ENCODE measurements around the gene NINL.

Gene NINL

GRCh38 chr20:25499031-25499430 is 86.3 kb downstream of the NINL start:
- Histone ChIP-seq H3K27me3 (ENCODE audit: control insufficient read depth in 3 of 3, insufficient read depth in 3 of 3, low read depth in 1 of 3, low read length in 3 of 3) (no peaks in the 10 kb centered on the region), H3K14ac (ENCODE audit: low read length) (no peak overlapping the region), H4K91ac (ENCODE audit: low read depth, low read length, poor library complexity) (no peak overlapping the region), H3K4me2 (ENCODE audit: insufficient read depth, low read length, poor library complexity, severe bottlenecking) (no peak overlapping the region), H2BK12ac (ENCODE audit: low read length) (no peak overlapping the region), H3K4me1 (ENCODE audit: control insufficient read depth in 2 of 2, insufficient read depth in 1 of 2, low read depth in 1 of 2, low read length in 2 of 2) (no peaks in the 10 kb centered on the region), H3K36me3 (replicated peaks in 1 of 2; ENCODE audit: control insufficient read depth in 2 of 2, insufficient read depth in 2 of 2, low read length in 2 of 2) (peaks cover 20 to 90% of the 10 kb centered on the region in 2 donors), H3K79me1 (ENCODE audit: low read depth, low read length) (no peaks in the 10 kb centered on the region), H2AFZ (ENCODE audit: low read length) (no peak overlapping the region), H3K9ac (ENCODE audit: low read depth, low read length, poor library complexity) (no peak overlapping the region), H2AK5ac (ENCODE audit: low read depth, low read length) (no peak overlapping the region), H3K9me3 (replicated peaks in 1 of 2; ENCODE audit: control insufficient read depth in 2 of 2, insufficient read depth in 1 of 2, low read depth in 1 of 2, low read length in 2 of 2) (peaks cover 0 to 2% of the 10 kb centered on the region in 2 donors), H2BK5ac (ENCODE audit: low read length) (no peak overlapping the region), H3K23ac (ENCODE audit: low read depth, low read length, poor library complexity) (peak overlapping the region; percentile 69), H3K4ac (ENCODE audit: low read length) (no peak overlapping the region), H4K8ac (ENCODE audit: low read depth, low read length) (no peak overlapping the region), H3K4me3 (ENCODE audit: low read length in 2 of 2) (no peak overlapping the region), H3K27ac (replicated peaks; ENCODE audit: low read length) (no peak overlapping the region), H2BK120ac (ENCODE audit: low read depth, low read length) (no peak overlapping the region), H2BK15ac (ENCODE audit: low read length) (no peak overlapping the region), H3K18ac (ENCODE audit: low read length) (no peak overlapping the region)
- no peak for DNase-seq (ENCODE audit: low spot score)
- WGBS, 2 donors (ENCODE audit: extremely low coverage in 2 of 2, insufficient read length in 2 of 2, insufficient replicate concordance in 1 of 2): no CpG with 5 or more reads among the region's 13 CpGs

- H3K36me3 ChIP-seq (replicated peaks in 1 of 2; ENCODE audit: control insufficient read depth in 2 of 2, insufficient read depth in 2 of 2, low read length in 2 of 2): peaks cover 14 to 82% of the 10 kb centered on the region in 2 donors
These were observed 87.1 kb downstream of the NINL start for GRCh38 chr20:25498280-25498606.

GRCh38 chr20:25497586-25498279 is 87.6 kb downstream of the NINL start:
- Histone ChIP-seq H3K36me3 (replicated peaks in 1 of 2; ENCODE audit: control insufficient read depth in 2 of 2, insufficient read depth in 2 of 2, low read length in 2 of 2) (peaks cover 11 to 78% of the 10 kb centered on the region in 2 donors), H2BK120ac (ENCODE audit: low read depth, low read length) (no peak overlapping the region), H3K9me3 (replicated peaks in 1 of 2; ENCODE audit: control insufficient read depth in 2 of 2, insufficient read depth in 1 of 2, low read depth in 1 of 2, low read length in 2 of 2) (peaks cover 0 to 4% of the 10 kb centered on the region in 2 donors), H2BK5ac (ENCODE audit: low read length) (no peak overlapping the region), H3K23ac (ENCODE audit: low read depth, low read length, poor library complexity) (peak overlapping the region; percentile 2), H3K4me3 (ENCODE audit: low read length in 2 of 2) (no peak overlapping the region), H2BK15ac (ENCODE audit: low read length) (no peak overlapping the region), H3K79me1 (ENCODE audit: low read depth, low read length) (no peaks in the 10 kb centered on the region), H4K91ac (ENCODE audit: low read depth, low read length, poor library complexity) (no peak overlapping the region), H3K18ac (ENCODE audit: low read length) (peak overlapping the region; percentile 74), H3K27me3 (ENCODE audit: control insufficient read depth in 3 of 3, insufficient read depth in 3 of 3, low read depth in 1 of 3, low read length in 3 of 3) (no peaks in the 10 kb centered on the region), H3K27ac (replicated peaks; ENCODE audit: low read length) (no peak overlapping the region), H2BK12ac (ENCODE audit: low read length) (no peak overlapping the region), H2AK5ac (ENCODE audit: low read depth, low read length) (no peak overlapping the region), H3K4me2 (ENCODE audit: insufficient read depth, low read length, poor library complexity, severe bottlenecking) (no peak overlapping the region), H3K9ac (ENCODE audit: low read depth, low read length, poor library complexity) (no peak overlapping the region), H3K14ac (ENCODE audit: low read length) (no peak overlapping the region), H2AFZ (ENCODE audit: low read length) (no peak overlapping the region), H4K8ac (ENCODE audit: low read depth, low read length) (no peak overlapping the region), H3K4ac (ENCODE audit: low read length) (no peak overlapping the region), H3K4me1 (ENCODE audit: control insufficient read depth in 2 of 2, insufficient read depth in 1 of 2, low read depth in 1 of 2, low read length in 2 of 2) (no peaks in the 10 kb centered on the region)
- no CpG with 5 or more reads among the region's 22 CpGs for WGBS, 2 donors (ENCODE audit: extremely low coverage in 2 of 2, insufficient read length in 2 of 2, insufficient replicate concordance in 1 of 2)
- DNase-seq (ENCODE audit: low spot score): no peak

More at GRCh38 chr20:25498280-25498606, 87.1 kb downstream of the NINL start:
- Histone ChIP-seq H3K9ac (ENCODE audit: low read depth, low read length, poor library complexity) (no peak overlapping the region), H3K9me3 (replicated peaks in 1 of 2; ENCODE audit: control insufficient read depth in 2 of 2, insufficient read depth in 1 of 2, low read depth in 1 of 2, low read length in 2 of 2) (peaks cover 0 to 4% of the 10 kb centered on the region in 2 donors), H3K27ac (replicated peaks; ENCODE audit: low read length) (no peak overlapping the region), H3K4me1 (ENCODE audit: control insufficient read depth in 2 of 2, insufficient read depth in 1 of 2, low read depth in 1 of 2, low read length in 2 of 2) (no peaks in the 10 kb centered on the region), H3K4me3 (ENCODE audit: low read length in 2 of 2) (no peak overlapping the region), H2BK12ac (ENCODE audit: low read length) (no peak overlapping the region), H3K18ac (ENCODE audit: low read length) (peak overlapping the region; percentile 74), H3K14ac (ENCODE audit: low read length) (no peak overlapping the region), H3K4me2 (ENCODE audit: insufficient read depth, low read length, poor library complexity, severe bottlenecking) (no peak overlapping the region), H2BK120ac (ENCODE audit: low read depth, low read length) (no peak overlapping the region), H2BK15ac (ENCODE audit: low read length) (no peak overlapping the region), H4K91ac (ENCODE audit: low read depth, low read length, poor library complexity) (no peak overlapping the region), H3K79me1 (ENCODE audit: low read depth, low read length) (no peaks in the 10 kb centered on the region), H4K8ac (ENCODE audit: low read depth, low read length) (no peak overlapping the region), H2AFZ (ENCODE audit: low read length) (no peak overlapping the region), H3K27me3 (ENCODE audit: control insufficient read depth in 3 of 3, insufficient read depth in 3 of 3, low read depth in 1 of 3, low read length in 3 of 3) (no peaks in the 10 kb centered on the region), H2BK5ac (ENCODE audit: low read length) (no peak overlapping the region), H3K23ac (ENCODE audit: low read depth, low read length, poor library complexity) (peak overlapping the region; percentile 2), H3K4ac (ENCODE audit: low read length) (no peak overlapping the region), H2AK5ac (ENCODE audit: low read depth, low read length) (no peak overlapping the region)
- no peak for DNase-seq (ENCODE audit: low spot score)
- no CpG with 5 or more reads among the region's 6 CpGs for WGBS, 2 donors (ENCODE audit: extremely low coverage in 2 of 2, insufficient read length in 2 of 2, insufficient replicate concordance in 1 of 2)

GRCh38 chr20:25496968-25497401 is 88.3 kb downstream of the NINL start:
- H3K79me1 ChIP-seq (ENCODE audit: low read depth, low read length): no peaks in the 10 kb centered on the region
- H3K27ac ChIP-seq (replicated peaks; ENCODE audit: low read length): no peak overlapping the region
- H3K27me3 ChIP-seq (ENCODE audit: control insufficient read depth in 3 of 3, insufficient read depth in 3 of 3, low read depth in 1 of 3, low read length in 3 of 3): no peaks in the 10 kb centered on the region
- H3K9me3 ChIP-seq (replicated peaks in 1 of 2; ENCODE audit: control insufficient read depth in 2 of 2, insufficient read depth in 1 of 2, low read depth in 1 of 2, low read length in 2 of 2): peaks cover 0 to 4% of the 10 kb centered on the region in 2 donors
- H3K36me3 ChIP-seq (replicated peaks in 1 of 2; ENCODE audit: control insufficient read depth in 2 of 2, insufficient read depth in 2 of 2, low read length in 2 of 2): peaks cover 11 to 70% of the 10 kb centered on the region in 2 donors
- H2BK15ac ChIP-seq (ENCODE audit: low read length): no peak overlapping the region
- no peak overlapping the region for H3K23ac ChIP-seq (ENCODE audit: low read depth, low read length, poor library complexity)
- no peak overlapping the region for H4K91ac ChIP-seq (ENCODE audit: low read depth, low read length, poor library complexity)
- H2BK120ac ChIP-seq (ENCODE audit: low read depth, low read length): no peak overlapping the region
- no peak for DNase-seq (ENCODE audit: low spot score)
- H3K4ac ChIP-seq (ENCODE audit: low read length): no peak overlapping the region
- H2AK5ac ChIP-seq (ENCODE audit: low read depth, low read length): no peak overlapping the region
- no peak overlapping the region for H3K4me2 ChIP-seq (ENCODE audit: insufficient read depth, low read length, poor library complexity, severe bottlenecking)
- no peak overlapping the region for H2BK5ac ChIP-seq (ENCODE audit: low read length)
- H3K4me1 ChIP-seq (ENCODE audit: control insufficient read depth in 2 of 2, insufficient read depth in 1 of 2, low read depth in 1 of 2, low read length in 2 of 2): no peaks in the 10 kb centered on the region
- no peak overlapping the region for H3K18ac ChIP-seq (ENCODE audit: low read length)
- H2AFZ ChIP-seq (ENCODE audit: low read length): no peak overlapping the region
- H4K8ac ChIP-seq (ENCODE audit: low read depth, low read length): peak overlapping the region; percentile 70
- H3K4me3 ChIP-seq (ENCODE audit: low read length in 2 of 2): no peak overlapping the region
- H3K14ac ChIP-seq (ENCODE audit: low read length): no peak overlapping the region
- no CpG with 5 or more reads among the region's 9 CpGs for WGBS, 2 donors (ENCODE audit: extremely low coverage in 2 of 2, insufficient read length in 2 of 2, insufficient replicate concordance in 1 of 2)
- H2BK12ac ChIP-seq (ENCODE audit: low read length): no peak overlapping the region
- peak overlapping the region; percentile 34 for H3K9ac ChIP-seq (ENCODE audit: low read depth, low read length, poor library complexity)

All from neuronal stem cell (in vitro differentiated cells).